ENCODE results near the gene CLDND2.
"Not testable (repeated sequence)": the region's sequence is repeated elsewhere in the genome, so short reads cannot be mapped to it uniquely, and the experiment has no call there.

CLDND2 gene

DNA sequence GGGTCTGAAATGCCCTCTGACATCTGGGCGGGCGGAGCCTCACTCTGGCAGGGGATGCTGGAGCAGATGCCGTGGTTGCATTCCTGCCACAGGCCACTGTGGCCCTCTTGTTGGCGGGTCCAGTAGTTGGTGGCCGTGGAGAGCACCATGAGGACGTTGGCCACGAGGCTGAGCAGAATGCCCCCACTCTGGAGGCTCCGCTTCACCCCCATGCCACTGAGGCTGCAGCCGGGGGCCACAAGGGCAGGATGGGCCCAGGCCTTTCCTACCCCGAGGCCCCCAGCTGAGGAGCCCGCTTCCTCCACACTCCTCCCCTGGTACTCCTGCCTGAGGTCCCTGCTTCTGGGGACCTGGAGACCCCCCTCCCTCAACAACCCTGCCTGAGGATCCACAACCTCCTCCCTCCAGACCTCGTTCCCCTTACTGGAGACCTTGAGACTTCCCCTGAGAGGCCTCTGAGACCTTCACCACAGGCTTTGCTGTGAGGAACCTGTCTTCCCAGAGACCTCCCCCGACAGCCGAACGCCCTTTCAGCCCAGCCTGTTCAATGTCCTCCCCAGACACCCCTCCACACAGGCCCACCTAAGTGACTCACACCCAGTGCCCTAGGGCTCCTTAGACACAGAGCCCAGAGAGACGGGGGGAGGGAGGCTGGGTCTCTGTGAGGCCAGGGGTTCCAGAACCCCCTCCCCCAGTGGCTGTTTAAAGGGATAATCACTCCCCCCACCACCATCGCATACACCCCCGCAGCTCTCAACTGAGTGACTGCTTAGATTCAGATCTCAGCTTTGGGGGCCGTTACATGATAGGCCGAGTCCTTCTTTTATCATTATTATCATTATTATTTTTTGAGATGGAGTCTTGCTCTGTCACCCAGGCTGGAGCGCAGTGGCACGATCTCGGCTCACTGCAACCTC is at the start of gene CLDND2:
Gene CLDND2, minus strand, starts transcription at position 638 of the 917 bp plus-strand sequence. Its CDS starts 426 bp downstream, at position 212.
- peak within 1 kb of the TSS; percentile 93 for H3K4me3 ChIP-seq (ENCODE audit: low read depth, low read length)
- no peak for DNase-seq (ENCODE audit: low read depth)
- TF ChIP-seq, protein P1, sequence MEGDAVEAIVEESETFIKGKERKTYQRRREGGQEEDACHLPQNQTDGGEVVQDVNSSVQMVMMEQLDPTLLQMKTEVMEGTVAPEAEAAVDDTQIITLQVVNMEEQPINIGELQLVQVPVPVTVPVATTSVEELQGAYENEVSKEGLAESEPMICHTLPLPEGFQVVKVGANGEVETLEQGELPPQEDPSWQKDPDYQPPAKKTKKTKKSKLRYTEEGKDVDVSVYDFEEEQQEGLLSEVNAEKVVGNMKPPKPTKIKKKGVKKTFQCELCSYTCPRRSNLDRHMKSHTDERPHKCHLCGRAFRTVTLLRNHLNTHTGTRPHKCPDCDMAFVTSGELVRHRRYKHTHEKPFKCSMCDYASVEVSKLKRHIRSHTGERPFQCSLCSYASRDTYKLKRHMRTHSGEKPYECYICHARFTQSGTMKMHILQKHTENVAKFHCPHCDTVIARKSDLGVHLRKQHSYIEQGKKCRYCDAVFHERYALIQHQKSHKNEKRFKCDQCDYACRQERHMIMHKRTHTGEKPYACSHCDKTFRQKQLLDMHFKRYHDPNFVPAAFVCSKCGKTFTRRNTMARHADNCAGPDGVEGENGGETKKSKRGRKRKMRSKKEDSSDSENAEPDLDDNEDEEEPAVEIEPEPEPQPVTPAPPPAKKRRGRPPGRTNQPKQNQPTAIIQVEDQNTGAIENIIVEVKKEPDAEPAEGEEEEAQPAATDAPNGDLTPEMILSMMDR (IDR thresholded peaks at IDR 0.05; ENCODE audit: insufficient read depth, low read depth, low read length, missing control alignments) = no peak

DNA sequence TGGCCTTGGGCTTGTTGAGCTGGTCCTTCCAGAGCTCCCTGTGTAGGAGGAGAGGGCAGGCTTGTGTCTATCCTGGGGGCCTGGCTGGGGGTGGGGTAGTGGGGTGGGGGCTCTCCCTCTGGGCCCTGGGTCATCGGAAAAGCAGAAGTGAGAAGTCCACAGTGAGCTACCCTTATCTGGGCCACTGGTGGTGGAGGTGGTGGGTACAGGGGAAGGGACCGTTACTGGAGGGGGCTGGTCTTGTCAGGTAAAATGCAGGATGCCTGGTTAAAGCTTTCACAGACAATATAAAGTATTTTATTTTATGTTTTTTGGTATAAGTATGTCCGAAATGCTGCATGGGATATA is 49.0 kb upstream of the CLDND2 start:
- peak; percentile 40 for DNase-seq (ENCODE audit: low read depth)
- TF ChIP-seq, protein P1 (IDR thresholded peaks at IDR 0.05; ENCODE audit: insufficient read depth, low read depth, low read length, missing control alignments) = no peak
- peak overlapping the region; percentile 51; the same call in 1 of the 2 replicates for H3K4me3 ChIP-seq (ENCODE audit: low read depth, low read length)

- TF ChIP-seq, protein P1 (IDR thresholded peaks at IDR 0.05; ENCODE audit: insufficient read depth, low read depth, low read length, missing control alignments) = no peak
- peak within 1 kb of the TSS; percentile 51 for H3K4me3 ChIP-seq (ENCODE audit: low read depth, low read length)
- peak; percentile 86 for DNase-seq (ENCODE audit: low read depth)
These were observed 48.5 kb upstream of the CLDND2 start, which contains the start of gene SIGLEC10 for GRCh38 chr19:51417107-51417809. Gene SIGLEC10, minus strand, starts transcription at chr19:51417642. Its CDS starts 61 bp downstream, at chr19:51417581.

DNA sequence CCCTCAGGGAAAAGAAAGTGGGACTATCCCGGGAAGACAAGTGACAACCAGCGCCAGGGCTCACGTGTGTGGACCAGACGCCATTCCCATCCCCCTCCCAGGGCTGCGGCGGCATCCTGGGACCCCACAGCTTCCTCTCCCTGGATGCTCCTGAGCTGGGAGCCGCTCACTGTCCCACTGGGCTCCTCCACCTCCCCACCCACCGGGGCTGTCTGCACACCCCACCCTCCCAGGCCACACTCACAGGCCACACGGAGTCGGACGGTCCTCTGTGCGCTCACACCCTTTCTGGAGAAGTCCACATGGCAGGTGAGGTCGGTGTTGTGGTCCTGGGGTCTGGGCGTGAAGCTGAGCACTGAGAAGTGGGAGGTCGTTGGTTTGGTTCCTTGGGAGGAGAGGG is 47.6 kb upstream of the CLDND2 start:
- not testable (repeated sequence) for H3K4me3 ChIP-seq (ENCODE audit: low read depth, low read length); DNase-seq (ENCODE audit: low read depth)

DNA sequence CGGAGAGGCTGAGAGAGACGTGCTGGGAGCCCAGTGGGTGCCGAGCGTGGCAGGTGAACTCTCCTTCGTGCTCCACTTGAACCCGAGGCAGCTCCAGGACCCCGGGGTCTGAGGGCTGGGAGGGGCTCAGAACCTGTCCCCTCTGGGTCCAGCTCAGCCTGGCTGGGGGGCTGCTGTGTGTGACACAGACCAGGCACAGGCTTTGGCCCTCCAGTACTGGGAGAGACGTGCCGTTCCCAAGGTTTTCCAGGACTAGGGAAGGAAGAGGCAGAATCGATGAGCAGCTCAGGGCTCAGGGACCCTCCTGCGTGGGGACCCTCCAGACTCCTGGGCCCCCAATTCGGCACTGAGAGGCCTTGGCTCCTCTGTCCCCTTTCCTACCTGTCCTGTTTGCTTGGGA is 46.4 kb upstream of the CLDND2 start:
- TF ChIP-seq, protein P1 (IDR thresholded peaks at IDR 0.05; ENCODE audit: insufficient read depth, low read depth, low read length, missing control alignments) = no peak

DNA sequence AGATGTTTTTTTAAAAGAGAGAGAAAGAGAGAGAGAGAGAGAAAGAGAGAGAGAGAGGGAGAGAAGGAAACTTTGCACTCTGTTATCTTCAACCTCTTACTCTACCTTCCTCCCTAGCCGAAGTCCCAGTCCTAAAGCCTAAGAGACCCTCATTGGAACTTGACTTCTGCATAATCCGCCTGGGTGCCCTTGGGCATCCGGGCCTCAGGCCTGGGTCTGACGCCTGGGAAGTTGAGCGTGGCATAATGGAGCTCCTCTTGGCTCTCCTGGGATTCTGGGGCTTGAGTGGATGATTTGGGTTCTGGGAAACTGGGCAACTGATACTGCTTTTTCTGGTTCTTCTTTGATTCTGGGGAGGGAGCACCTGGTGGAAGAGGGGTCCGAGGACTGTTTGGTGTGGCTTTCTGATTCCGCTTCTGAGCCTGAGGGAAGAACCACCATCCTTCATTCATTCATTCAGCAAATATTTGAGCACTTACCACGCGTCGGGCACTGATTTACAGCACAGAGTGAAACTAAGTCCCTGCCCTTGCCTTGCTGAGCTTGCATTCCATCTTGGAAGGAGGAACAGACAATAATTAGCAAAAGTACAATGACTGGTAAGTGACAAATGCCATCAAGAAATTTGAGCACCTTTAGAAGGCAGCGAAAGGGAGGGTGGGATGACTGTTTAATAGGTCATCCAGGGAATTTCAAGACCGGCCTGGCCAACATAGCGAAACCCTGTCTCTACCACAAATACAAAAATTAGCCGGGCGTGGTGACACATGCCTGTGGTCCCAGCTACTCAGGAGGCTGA is 42.3 kb upstream of the CLDND2 start:
- no peak overlapping the region for H3K4me3 ChIP-seq (ENCODE audit: low read depth, low read length)
- TF ChIP-seq, protein P1 (IDR thresholded peaks at IDR 0.05; ENCODE audit: insufficient read depth, low read depth, low read length, missing control alignments) = no peak
- no peak for DNase-seq (ENCODE audit: low read depth)

More for the DNA sequence above, 46.4 kb upstream of the CLDND2 start:
- no peak overlapping the region for H3K4me3 ChIP-seq (ENCODE audit: low read depth, low read length)
- DNase-seq (ENCODE audit: low read depth) = no peak
